Neural cell (in vitro differentiated cells): Measurements from ENCODE around the gene SALL3. TPM values are rescaled to one million over a fixed set of nuclear protein-coding genes. Genes with fewer than 3 reads are reported as not detected.

Experiments used
- H2AFZ ChIP-seq: fragments of 200-600, 300-800 bp; sonication (generic), shearing (Covaris generic); 2 replicates; pipeline ENCODE4 v1.6.0; 2014; ENCODE audit warnings: low read depth, mild to moderate bottlenecking, antibody characterized with exemption, low read length, moderate library complexity
- H3F3A ChIP-seq: fragments of 200-600 bp; shearing (Covaris generic); 2 replicates; pipeline ENCODE4 v1.6.1; 2016; ENCODE audit warnings: mild to moderate bottlenecking, moderate library complexity, mixed read lengths, antibody characterized with exemption, low read length; ENCODE audit not compliant: insufficient read depth, poor library complexity, severe bottlenecking
- H3K27ac ChIP-seq: fragments of 200-600, 300-800 bp; sonication (generic), shearing (Covaris generic); 2 replicates; pipeline ENCODE4 v1.5.1; 2014; ENCODE audit warnings: mild to moderate bottlenecking, low read length, moderate library complexity
- H3K27me3 ChIP-seq: fragments of 300-800, 200-600 bp; sonication (generic), shearing (Covaris generic); 2 replicates; pipeline ENCODE4 v1.6.0; 2014; ENCODE audit warnings: mild to moderate bottlenecking, low read depth, low read length, moderate library complexity; ENCODE audit not compliant: insufficient read depth
- H3K36me3 ChIP-seq: fragments of 300-800, 200-600 bp; sonication (generic), shearing (Covaris generic); 2 replicates; pipeline ENCODE4 v1.5.1; 2014; ENCODE audit warnings: mild to moderate bottlenecking, antibody characterized with exemption, low read length, moderate library complexity; ENCODE audit not compliant: insufficient read depth
- H3K4me2 ChIP-seq: fragments of 300-800, 200-600 bp; sonication (generic), shearing (Covaris generic); 2 replicates; pipeline ENCODE4 v1.6.0; 2014; ENCODE audit warnings: mild to moderate bottlenecking, low read length
- H3K4me3 ChIP-seq: fragments of 300-800, 200-600 bp; sonication (generic), shearing (Covaris generic); 2 replicates; pipeline ENCODE4 v1.5.1; 2014; ENCODE audit warnings: mild to moderate bottlenecking, low read length, moderate library complexity
- H3K79me2 ChIP-seq: fragments of 200-600 bp; shearing (Covaris generic); replicated peaks from 2 replicates; pipeline ENCODE4 v1.6.0; 2014; ENCODE audit warnings: mild to moderate bottlenecking, low read length, moderate library complexity; ENCODE audit not compliant: insufficient read depth
- H3K9ac ChIP-seq: fragments of 300-800, 200-600 bp; sonication (generic), shearing (Covaris generic); 2 replicates; pipeline ENCODE4 v1.6.1; 2016; ENCODE audit warnings: mild to moderate bottlenecking, low read length, mixed read lengths
- H3K9me2 ChIP-seq: fragments of 200-600 bp; shearing (Covaris generic); 2 replicates; pipeline ENCODE4 v1.6.1; 2016; ENCODE audit warnings: mild to moderate bottlenecking, low read length, mixed read lengths; ENCODE audit not compliant: insufficient read depth
- H3K9me3 ChIP-seq: fragments of 200-600, 300-800 bp; sonication (generic), shearing (Covaris generic); 2 replicates; pipeline ENCODE4 v1.6.1; 2016; ENCODE audit warnings: mild to moderate bottlenecking, mixed run types, low read length, moderate library complexity, mixed read lengths
- H4K20me1 ChIP-seq: fragments of 200-600 bp; shearing (Covaris generic); 2 replicates; pipeline ENCODE4 v1.6.1; 2016; ENCODE audit warnings: mild to moderate bottlenecking, mixed run types; ENCODE audit not compliant: insufficient read depth
- EP300 ChIP-seq: fragments of 450-650 bp; conservative IDR thresholded peaks from 2 replicates; pipeline ENCODE4 v1.6.1; 2014; ENCODE audit warnings: antibody characterized with exemption, mild to moderate bottlenecking, moderate library complexity; ENCODE audit not compliant: poor library complexity, severe bottlenecking
- EZH2 ChIP-seq: fragments of 200-600, 300-800 bp; shearing (Covaris generic), sonication (generic); IDR thresholded peaks from 2 replicates; pipeline ENCODE4 v1.6.1; 2014; ENCODE audit warnings: antibody characterized with exemption, low read length, borderline replicate concordance, mild to moderate bottlenecking; ENCODE audit not compliant: insufficient read depth, poor library complexity, severe bottlenecking
- MXI1 ChIP-seq: fragments of 450-650 bp; conservative IDR thresholded peaks from 2 replicates; pipeline ENCODE4 v1.6.1; 2014; ENCODE audit warnings: antibody characterized with exemption, mild to moderate bottlenecking; ENCODE audit not compliant: poor library complexity, severe bottlenecking
- POLR2AphosphoS5 ChIP-seq: IDR thresholded peaks from 2 replicates; pipeline ENCODE4 v1.6.1; 2012
- RAD21 ChIP-seq: fragments of 450-650 bp; conservative IDR thresholded peaks from 2 replicates; pipeline ENCODE4 v1.6.1; 2014; ENCODE audit warnings: antibody characterized with exemption, mild to moderate bottlenecking, moderate library complexity
- REST ChIP-seq: IDR thresholded peaks from 2 replicates; pipeline ENCODE4 v1.6.1; 2012; ENCODE audit warnings: borderline replicate concordance
- SMC3 ChIP-seq: fragments of 450-650 bp; conservative IDR thresholded peaks from 2 replicates; pipeline ENCODE4 v1.6.1; 2014; ENCODE audit warnings: antibody characterized with exemption, mild to moderate bottlenecking, moderate library complexity; ENCODE audit not compliant: poor library complexity
- TAF1 ChIP-seq: IDR thresholded peaks from 2 replicates; pipeline ENCODE4 v1.6.1; 2012; ENCODE audit warnings: low read depth
- polyA plus RNA-seq: library from polyadenylated mRNA; depleted of rRNA; stranded (reverse); fragments of >200 nt; gene quantifications from 2 replicates; pipeline ENCODE4 v1.2.3, GENCODE V29; 2014
- TF ChIP-seq, protein P1 (sequence below): fragments of 450-650 bp; IDR thresholded peaks from 2 replicates; pipeline ENCODE4 v1.5.1; 2014; ENCODE audit warnings: antibody characterized with exemption, mild to moderate bottlenecking, moderate library complexity; ENCODE audit not compliant: poor library complexity, severe bottlenecking

Gene SALL3
- polyA plus RNA-seq, 1 donor from 2014 or later: 0.16 TPM

- Histone ChIP-seq H3F3A (no peaks in the 10 kb centered on the region), H3K9me3 (no peaks in the 10 kb centered on the region), H3K27me3 (peaks cover 47% of the 10 kb centered on the region), H3K9me2 (no peaks in the 10 kb centered on the region), H2AFZ (no peak overlapping the region), H3K4me2 (no peak overlapping the region), H3K9ac (no peak overlapping the region), H3K27ac (no peak overlapping the region), H3K79me2 (no peaks in the 10 kb centered on the region), H4K20me1 (no peaks in the 10 kb centered on the region), H3K4me3 (no peak overlapping the region), H3K36me3 (no peaks in the 10 kb centered on the region)
- no peak for TF ChIP-seq POLR2AphosphoS5
- TF ChIP-seq TAF1: no peak
- no peak for TF ChIP-seq RAD21
- TF ChIP-seq SMC3: no peak
- no peak for TF ChIP-seq MXI1
- no peak for TF ChIP-seq EP300
- TF ChIP-seq, protein P1, sequence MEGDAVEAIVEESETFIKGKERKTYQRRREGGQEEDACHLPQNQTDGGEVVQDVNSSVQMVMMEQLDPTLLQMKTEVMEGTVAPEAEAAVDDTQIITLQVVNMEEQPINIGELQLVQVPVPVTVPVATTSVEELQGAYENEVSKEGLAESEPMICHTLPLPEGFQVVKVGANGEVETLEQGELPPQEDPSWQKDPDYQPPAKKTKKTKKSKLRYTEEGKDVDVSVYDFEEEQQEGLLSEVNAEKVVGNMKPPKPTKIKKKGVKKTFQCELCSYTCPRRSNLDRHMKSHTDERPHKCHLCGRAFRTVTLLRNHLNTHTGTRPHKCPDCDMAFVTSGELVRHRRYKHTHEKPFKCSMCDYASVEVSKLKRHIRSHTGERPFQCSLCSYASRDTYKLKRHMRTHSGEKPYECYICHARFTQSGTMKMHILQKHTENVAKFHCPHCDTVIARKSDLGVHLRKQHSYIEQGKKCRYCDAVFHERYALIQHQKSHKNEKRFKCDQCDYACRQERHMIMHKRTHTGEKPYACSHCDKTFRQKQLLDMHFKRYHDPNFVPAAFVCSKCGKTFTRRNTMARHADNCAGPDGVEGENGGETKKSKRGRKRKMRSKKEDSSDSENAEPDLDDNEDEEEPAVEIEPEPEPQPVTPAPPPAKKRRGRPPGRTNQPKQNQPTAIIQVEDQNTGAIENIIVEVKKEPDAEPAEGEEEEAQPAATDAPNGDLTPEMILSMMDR: no peak
- no peak for TF ChIP-seq EZH2
Observed at GRCh38 chr18:78970774-78971333, 8.8 kb upstream of the SALL3 start.

- Histone ChIP-seq H3K27me3 (peaks cover 55% of the 10 kb centered on the region), H4K20me1 (no peaks in the 10 kb centered on the region), H3K27ac (no peak overlapping the region), H3K36me3 (no peaks in the 10 kb centered on the region), H3K4me2 (no peak overlapping the region), H3K9me3 (no peaks in the 10 kb centered on the region), H3F3A (no peaks in the 10 kb centered on the region), H3K9ac (no peak overlapping the region), H3K9me2 (no peaks in the 10 kb centered on the region), H3K79me2 (no peaks in the 10 kb centered on the region), H3K4me3 (no peak overlapping the region), H2AFZ (no peak overlapping the region)
- TF ChIP-seq, protein P1: no peak
- no peak for TF ChIP-seq RAD21
- TF ChIP-seq MXI1: no peak
- no peak for TF ChIP-seq POLR2AphosphoS5
- no peak for TF ChIP-seq SMC3
- no peak for TF ChIP-seq TAF1
- no peak for TF ChIP-seq EZH2
- TF ChIP-seq EP300: no peak
- no peak for TF ChIP-seq REST
Observed at GRCh38 chr18:78971511-78972245, 7.9 kb upstream of the SALL3 start.
